ENCODE measurements around the gene AMFR. TPM values are rescaled to one million over a fixed set of nuclear protein-coding genes. Genes with fewer than 3 reads are reported as not detected.

The AMFR gene
- total RNA-seq, 1 donor from 2014 or later, result 112 TPM

GRCh38 chr16:56350491-56351405, 74.6 kb downstream of the AMFR start:
- no peak overlapping the region for H3K4me3 ChIP-seq
- TF ChIP-seq CTCF (IDR thresholded peaks at IDR 0.05), result no peak
- H3K27me3 ChIP-seq, result no peaks in the 10 kb centered on the region
- intact Hi-C loops (cut with DNase I), result no loop called here
- no peak for DNase-seq (ENCODE audit: low spot score in 2 of 2)
- H3K27ac ChIP-seq, result no peak overlapping the region
- no peaks in the 10 kb centered on the region for H3K36me3 ChIP-seq
- no peaks in the 10 kb centered on the region for H3K9me3 ChIP-seq
- H3K4me1 ChIP-seq, result no peaks in the 10 kb centered on the region

- Histone ChIP-seq H3K4me1 (no peaks in the 10 kb centered on the region), H3K36me3 (no peaks in the 10 kb centered on the region), H3K9me3 (no peaks in the 10 kb centered on the region), H3K27ac (no peak overlapping the region), H3K4me3 (no peak overlapping the region), H3K27me3 (no peaks in the 10 kb centered on the region)
- intact Hi-C loops (cut with DNase I), result no loop called here
- DNase-seq (ENCODE audit: low spot score in 2 of 2), result no peak
- TF ChIP-seq CTCF (IDR thresholded peaks at IDR 0.05), result no peak
Observed at GRCh38 chr16:56349711-56350161, 75.6 kb downstream of the AMFR start.

GRCh38 chr16:56349086-56349415, 76.3 kb downstream of the AMFR start:
- no peak for TF ChIP-seq CTCF (IDR thresholded peaks at IDR 0.05)
- no peak for DNase-seq (ENCODE audit: low spot score in 2 of 2)
- no peaks in the 10 kb centered on the region for H3K27me3 ChIP-seq
- intact Hi-C loops (cut with DNase I), result no loop called here
- no peaks in the 10 kb centered on the region for H3K9me3 ChIP-seq
- H3K36me3 ChIP-seq, result no peaks in the 10 kb centered on the region
- no peak overlapping the region for H3K4me3 ChIP-seq
- no peaks in the 10 kb centered on the region for H3K4me1 ChIP-seq
- no peak overlapping the region for H3K27ac ChIP-seq

GRCh38 chr16:56348168-56349085, 76.9 kb downstream of the AMFR start:
- no peaks in the 10 kb centered on the region for H3K36me3 ChIP-seq
- H3K4me1 ChIP-seq, result no peaks in the 10 kb centered on the region

GRCh38 chr16:56347670-56348069, 77.7 kb downstream of the AMFR start:
- no peak for DNase-seq (ENCODE audit: low spot score in 2 of 2)
- Histone ChIP-seq H3K27ac (no peak overlapping the region), H3K4me1 (no peaks in the 10 kb centered on the region), H3K9me3 (no peaks in the 10 kb centered on the region), H3K36me3 (no peaks in the 10 kb centered on the region), H3K27me3 (no peaks in the 10 kb centered on the region), H3K4me3 (no peak overlapping the region)
- TF ChIP-seq CTCF (IDR thresholded peaks at IDR 0.05), result no peak
- intact Hi-C loops (cut with DNase I), result no loop called here

More at GRCh38 chr16:56348168-56349085, 76.9 kb downstream of the AMFR start:
- intact Hi-C loops (cut with DNase I), result no loop called here
- Histone ChIP-seq H3K9me3 (no peaks in the 10 kb centered on the region), H3K27me3 (no peaks in the 10 kb centered on the region), H3K27ac (no peak overlapping the region), H3K4me3 (no peak overlapping the region)
- no peak for DNase-seq (ENCODE audit: low spot score in 2 of 2)
- no peak for TF ChIP-seq CTCF (IDR thresholded peaks at IDR 0.05)
